Ramos (cell line): ENCODE measurements around the gene HTR3C.

Source experiments
- in situ Hi-C: fragments of 300-500 bp; cut with MboI; formaldehyde crosslinking; loops from one replicate; pipeline ENCODE4 v1.14.3; 2022; ENCODE audit warnings: low sequenced_read_pairs; ENCODE audit not compliant: unreplicated experiment

HTR3C gene

GRCh38 chr3:184081116-184081830 is 28.4 kb downstream of the HTR3C start:
- in situ Hi-C loops, result no loop called here

DNA sequence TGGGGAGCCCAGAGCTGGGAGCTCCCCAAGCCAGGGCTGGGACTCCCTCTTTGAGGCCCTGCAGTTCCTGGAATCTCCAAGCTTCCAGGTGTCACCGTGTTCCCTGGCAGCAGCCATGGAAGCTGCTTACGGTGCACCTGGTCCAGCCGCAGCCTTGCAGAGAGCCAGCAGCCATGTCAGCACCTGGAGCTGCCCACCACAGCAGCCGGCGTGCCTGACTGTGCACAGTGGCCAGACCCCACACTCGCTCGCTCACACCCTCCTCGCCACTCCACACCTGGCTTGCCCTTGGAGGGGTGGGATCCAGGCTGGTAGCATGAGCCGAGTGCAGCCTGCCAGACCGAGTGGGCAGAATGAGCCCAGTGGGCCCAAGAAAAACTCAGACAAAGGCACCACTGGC is 29.2 kb downstream of the HTR3C start:
- in situ Hi-C loops, result no loop called here

DNA sequence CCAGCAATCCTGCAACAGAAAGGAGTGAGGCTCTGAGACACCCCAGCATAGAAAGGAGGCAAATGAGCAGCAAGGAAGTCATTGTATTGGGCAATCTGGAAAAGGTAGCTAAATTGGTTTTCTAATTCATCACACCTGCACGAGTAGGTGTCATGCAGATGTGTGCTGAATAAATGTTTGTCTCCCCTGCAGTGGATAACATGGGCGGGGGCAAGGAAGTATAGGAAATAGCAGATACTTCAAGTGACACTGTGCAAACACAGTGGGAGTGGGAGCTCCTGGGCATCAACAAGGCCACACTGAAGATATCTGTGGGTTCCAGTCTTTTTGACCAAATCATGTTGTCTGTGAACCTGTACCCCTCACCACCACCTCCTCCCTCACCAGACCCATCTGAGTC is 29.6 kb downstream of the HTR3C start:
- in situ Hi-C loops, result no loop called here

- in situ Hi-C loops, result no loop called here
These were observed 32.6 kb downstream of the HTR3C start for GRCh38 chr3:184085389-184085852.

DNA sequence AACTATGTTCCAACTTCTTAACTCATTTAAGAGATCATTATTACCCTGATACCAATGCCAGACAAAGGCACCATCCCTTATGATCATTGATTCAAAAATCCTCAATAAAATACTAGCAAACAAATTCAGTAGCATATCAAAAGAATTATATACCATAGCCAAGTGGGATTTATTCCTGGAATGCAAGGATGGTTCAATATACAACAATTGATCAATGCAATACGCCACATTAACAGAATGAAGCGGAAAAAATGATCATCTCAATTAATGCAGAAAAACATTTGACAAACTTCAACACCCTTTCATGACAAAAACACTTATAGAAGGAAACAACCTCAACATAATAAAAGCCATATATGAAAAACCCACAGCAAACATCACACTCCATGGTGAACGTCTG is 39.4 kb downstream of the HTR3C start:
- in situ Hi-C loops, result no loop called here

DNA sequence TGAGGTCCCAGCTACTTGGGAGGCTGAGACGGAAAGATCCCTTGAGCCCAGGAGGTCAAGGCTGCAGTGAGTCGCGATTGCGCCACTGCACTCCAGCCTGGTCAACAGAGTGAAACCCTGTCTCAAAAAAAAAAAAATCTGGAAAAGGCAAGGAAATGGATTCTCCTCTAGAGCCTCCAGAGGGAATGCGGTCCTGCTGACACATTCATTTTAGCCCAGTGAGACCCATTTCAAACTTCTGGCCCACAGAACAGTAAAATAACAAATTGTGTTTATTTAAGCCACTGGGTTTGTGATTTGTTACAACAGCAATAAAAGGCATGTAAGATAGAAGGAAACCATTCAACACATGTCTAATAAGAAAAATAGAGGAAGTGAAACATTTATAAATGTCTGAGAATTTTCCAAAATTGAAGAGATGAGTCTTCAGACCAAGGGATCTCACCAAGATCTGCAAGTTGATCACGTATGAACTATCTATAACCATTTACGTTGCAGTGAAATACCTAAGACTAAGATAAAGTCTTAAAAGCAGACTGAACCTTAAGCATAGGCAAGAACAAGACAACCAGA is 44.0 kb downstream of the HTR3C start, which contains the start of gene HTR3E:
Gene HTR3E (plus strand): TSS at position 254 of the 573 bp plus-strand sequence. CDS start 466 bp downstream, outside the sequence.
- in situ Hi-C loops, result no loop called here

DNA sequence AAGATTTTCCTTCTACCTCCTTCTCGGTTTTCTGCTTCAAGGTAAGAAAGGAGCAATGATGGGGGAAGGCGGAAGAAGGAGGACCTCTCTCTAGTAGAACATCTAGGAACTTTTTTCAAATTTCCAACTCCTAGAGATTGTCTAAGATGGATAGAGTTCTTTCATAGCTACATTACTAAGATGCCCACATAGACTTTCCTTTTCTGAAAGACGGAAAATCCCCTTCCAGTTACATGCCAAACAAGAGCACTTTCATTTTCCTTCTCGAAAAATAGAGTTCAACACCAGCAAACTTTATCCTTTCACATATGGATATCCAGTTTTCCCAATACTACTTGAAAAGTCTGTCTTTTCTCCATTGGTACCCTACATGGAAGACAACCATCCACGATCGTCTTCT is 44.7 kb downstream of the HTR3C start:
- in situ Hi-C loops, result no loop called here

- in situ Hi-C loops, result no loop called here
These were observed 47.2 kb downstream of the HTR3C start for GRCh38 chr3:184099806-184100686.
